HK-2 (cell line): ENCODE results near the gene FAM81A.
"Not testable (repeated sequence)": the region's sequence is repeated elsewhere in the genome, so short reads cannot be mapped to it uniquely, and the experiment has no call there.

Experiments
- DNase-seq: peaks from one replicate; pipeline ENCODE4 v3.0.0-alpha.2; 2018; ENCODE audit not compliant: unreplicated experiment

The FAM81A gene

GRCh38 chr15:59485036-59485435, 47.0 kb downstream of the FAM81A start:
- no peak for DNase-seq

- not testable (repeated sequence) for DNase-seq
Measured at GRCh38 chr15:59489485-59489884, 51.5 kb downstream of the FAM81A start.

- DNase-seq, result no peak
Measured at GRCh38 chr15:59491062-59491461, 53.1 kb downstream of the FAM81A start.

GRCh38 chr15:59492389-59493377, 54.7 kb downstream of the FAM81A start:
- peak; percentile 39 for DNase-seq

GRCh38 chr15:59501597-59501996, 63.6 kb downstream of the FAM81A start:
- peak; percentile 20 for DNase-seq

GRCh38 chr15:59515190-59515589, 77.2 kb downstream of the FAM81A start:
- DNase-seq, result no peak

DNA sequence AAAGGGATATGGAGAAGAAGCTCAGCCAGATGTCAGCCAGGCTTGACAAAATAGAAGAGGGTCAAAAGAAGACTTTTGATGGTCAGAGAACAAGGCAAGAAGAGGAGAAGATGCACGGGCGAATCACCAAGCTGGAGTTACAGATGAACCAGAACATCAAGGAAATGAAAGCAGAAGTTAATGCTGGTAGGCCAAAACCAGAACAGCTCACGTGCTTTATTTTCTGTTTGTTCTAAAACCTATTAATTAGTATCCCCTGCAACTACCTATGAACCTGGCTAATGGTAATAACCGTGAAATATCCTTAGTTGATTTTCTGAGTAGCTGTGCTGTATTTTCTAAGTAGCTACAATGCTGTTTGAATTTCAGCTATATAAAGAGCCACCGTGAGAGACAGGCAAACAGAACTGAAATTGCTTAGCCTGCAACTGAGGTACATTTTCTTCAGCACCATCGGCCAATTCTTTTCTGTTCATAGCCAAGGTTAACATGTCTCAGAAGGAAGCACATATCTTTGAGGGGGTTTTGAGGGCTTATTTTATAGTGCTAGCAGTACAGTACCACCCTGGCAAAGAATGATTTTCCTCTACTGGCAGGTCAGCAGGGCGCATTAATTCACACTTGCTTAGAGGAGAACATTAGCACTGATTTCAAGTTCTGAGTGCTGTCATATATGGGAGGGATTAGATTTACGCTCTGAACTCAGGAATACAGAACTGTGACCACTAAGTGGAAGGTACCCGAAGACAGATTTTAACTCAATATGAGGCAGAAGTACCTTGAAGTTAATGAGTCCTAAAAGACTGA, 78.9 kb downstream of the FAM81A start:
- DNase-seq, result no peak

- DNase-seq, result no peak
Measured at GRCh38 chr15:59519329-59519728, 81.3 kb downstream of the FAM81A start.

- no peak for DNase-seq
Measured at GRCh38 chr15:59521443-59521842, 83.5 kb downstream of the FAM81A start.

- no peak for DNase-seq
Measured at GRCh38 chr15:59522988-59523461, 85.0 kb downstream of the FAM81A start.

DNA sequence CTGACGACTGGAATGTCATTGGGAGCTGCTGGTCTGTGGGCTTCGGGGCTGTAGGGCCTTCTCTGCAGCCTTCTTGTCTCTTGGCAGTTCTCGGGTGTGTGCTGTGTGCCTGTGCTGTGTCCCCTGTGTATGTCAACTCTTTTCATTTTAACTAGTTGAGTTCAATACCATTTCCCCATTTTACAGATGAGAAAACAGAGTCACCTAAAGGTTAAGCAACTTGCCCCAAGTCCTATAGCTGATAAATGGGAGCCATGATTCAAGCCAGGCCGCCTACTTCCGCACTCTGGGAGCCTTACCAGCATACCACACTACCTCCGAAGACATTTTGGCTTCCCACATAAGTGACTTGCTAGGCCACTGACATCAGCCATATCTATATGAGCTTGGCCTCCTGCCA, 85.7 kb downstream of the FAM81A start:
- no peak for DNase-seq

DNA sequence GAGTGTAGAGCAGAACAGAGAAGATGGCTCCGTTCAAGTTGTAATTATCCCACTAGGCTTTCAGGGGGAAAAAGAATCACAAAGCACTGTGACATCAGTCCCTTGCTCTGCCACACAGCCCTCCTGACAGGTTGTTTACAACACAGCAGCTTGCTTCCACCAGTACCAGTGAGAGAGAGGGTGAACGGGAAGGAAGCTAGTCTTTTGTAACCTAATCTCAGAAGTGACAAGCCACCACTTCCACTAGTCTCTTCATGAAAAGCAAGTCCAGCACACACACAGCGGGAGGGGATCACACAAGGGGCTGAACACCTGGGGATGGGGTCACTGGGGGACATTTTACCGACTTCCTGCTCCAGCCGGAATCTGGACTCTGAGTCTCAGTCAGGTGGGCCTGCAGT, 86.3 kb downstream of the FAM81A start:
- DNase-seq, result no peak

- not testable (repeated sequence) for DNase-seq
Measured at GRCh38 chr15:59526466-59526865, 88.5 kb downstream of the FAM81A start.

GRCh38 chr15:59528429-59528828, 90.4 kb downstream of the FAM81A start:
- DNase-seq, result no peak

DNA sequence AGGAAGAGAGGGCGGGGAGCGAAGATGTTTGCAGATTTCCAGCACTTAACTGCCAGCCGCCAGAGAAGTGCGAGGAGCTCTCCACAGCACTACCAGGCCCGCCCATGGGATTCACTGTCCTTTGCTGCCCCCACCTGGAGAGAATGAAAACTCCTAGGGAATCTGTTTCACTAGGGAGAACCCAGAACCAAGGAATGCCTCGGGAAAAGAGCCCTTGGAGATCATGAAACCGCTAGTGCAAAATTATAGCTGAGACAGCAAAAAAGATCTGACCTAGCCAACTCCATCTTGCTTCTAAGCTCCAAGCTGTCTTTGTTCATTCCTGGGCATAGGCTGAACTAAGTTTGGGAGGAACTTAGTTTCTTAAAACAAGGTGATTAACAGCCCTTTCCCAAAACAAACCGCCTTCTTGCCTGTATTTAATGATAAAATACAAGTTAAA, 91.0 kb downstream of the FAM81A start:
- DNase-seq, result peak; percentile 81

DNA sequence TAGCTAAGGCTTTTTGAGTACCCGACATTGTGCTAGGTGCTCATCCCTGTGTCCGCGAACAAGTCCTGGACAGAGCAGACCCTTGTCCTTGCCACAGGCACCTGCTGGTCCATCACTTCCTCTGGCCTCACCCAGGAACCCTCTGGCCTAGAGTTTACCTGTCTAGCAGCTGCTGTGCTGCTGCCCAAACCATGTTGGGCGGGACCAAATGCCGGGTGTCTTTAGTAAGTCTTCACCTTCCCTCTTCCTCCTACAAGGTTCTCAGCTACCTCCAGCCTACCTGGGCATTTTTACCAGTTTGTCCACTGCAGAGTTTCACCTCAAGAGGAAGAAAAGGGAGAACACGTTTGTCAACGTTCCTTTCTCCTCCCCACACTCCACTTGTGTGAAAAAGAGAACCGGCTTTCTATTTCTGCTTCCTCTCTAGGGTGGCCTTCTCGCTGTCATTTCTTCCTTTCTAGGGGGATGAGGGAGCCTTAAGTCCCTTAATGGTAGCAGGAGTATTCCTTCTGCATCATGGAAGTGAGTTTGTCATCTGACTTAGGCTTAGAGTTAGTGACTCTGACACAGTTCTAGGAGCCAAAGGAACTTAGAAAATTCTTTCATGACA, 93.2 kb downstream of the FAM81A start:
- no peak for DNase-seq

DNA sequence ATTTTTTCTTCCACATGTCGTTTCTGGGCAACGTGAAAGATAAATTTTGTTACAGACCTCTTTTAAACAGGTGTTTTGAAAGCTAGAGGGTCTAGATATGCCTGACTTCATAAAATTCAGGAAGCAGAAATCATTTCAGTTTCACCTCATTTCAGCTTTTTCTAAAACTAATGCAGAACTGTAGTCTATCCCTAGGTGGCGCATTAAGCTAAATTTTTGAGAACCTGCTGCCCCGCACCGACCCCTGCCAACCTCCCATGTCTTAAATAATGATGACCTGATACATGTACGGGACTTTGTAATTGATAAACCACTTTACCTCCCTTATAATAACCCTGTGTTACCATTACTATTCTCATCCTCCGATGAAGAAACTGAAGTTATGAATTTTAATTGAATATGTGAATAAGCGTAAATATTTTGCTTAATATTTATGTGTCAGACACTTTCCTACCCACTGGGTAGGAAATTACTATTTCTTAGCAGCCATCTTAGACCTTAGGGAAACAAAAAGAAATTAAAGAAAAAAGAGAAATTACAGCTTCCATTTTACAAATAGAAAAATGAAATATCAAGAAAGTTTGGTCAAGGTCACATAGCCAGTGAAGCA, 94.9 kb downstream of the FAM81A start:
- DNase-seq, result peak; percentile 16

- DNase-seq, result no peak
Measured at GRCh38 chr15:59536553-59536952, 98.6 kb downstream of the FAM81A start.

GRCh38 chr15:59537403-59537802, 99.4 kb downstream of the FAM81A start:
- DNase-seq, result no peak

DNA sequence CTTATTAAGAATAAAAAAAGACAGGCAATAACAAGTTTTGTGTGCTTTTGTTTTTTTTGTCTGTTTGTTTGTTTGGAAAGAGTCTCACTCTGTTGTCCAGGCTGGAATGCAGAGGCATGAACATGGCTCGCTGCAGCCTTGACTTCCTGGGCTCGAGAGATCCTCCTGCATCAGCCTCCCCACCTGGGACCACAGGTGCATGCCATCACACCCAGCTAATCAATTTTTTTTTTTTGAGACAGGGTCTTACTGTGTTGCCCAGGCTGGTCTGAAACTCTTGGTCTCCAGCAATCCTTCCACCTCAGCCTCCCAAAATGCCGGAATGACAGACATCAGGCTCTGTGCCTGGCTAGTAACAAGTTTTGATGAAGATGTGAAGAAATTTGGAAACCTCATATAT, 100.5 kb downstream of the FAM81A start:
- no peak for DNase-seq

DNA sequence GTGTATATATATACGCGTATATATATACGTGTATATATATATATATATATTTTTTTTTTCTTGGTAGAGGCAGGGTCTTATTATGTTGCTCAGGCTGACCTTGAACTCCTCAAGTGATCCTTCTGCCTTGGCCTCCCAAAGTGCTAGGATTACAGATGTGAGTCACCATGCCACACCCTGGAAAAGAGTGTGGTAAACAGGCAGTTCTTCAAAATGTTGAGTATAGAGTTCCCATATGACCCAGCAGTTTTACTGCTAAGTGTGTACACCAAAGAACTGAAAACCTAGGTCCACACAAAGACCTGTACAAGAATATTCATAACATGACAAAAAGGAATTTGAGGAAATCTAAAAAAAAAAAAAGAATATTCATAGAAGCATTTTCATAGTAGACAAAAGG, 101.8 kb downstream of the FAM81A start:
- DNase-seq, result no peak

DNA sequence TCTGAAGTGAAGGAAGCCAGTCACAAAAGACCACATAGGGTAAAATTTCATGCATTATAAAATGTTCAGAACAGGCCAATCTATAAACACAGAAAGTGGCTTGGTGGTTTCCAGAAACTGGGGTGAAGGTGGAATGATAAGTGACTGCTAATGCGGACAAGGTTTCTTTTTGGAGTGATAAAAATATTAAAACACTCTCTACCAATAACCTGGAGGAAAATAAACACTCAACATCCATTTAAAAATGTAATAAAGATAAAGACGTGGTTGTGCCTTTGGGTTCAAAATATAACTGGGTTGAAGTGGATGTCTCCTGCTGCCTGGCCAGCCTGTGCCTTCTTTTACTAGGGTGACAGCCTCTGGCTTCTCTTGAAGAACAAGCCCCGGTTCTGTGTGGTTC, 102.7 kb downstream of the FAM81A start:
- no peak for DNase-seq
